ENCODE measurements around the gene CASTOR2.
"Not testable (repeated sequence)": the region's sequence is repeated elsewhere in the genome, so short reads cannot be mapped to it uniquely, and the experiment has no call there.

CASTOR2 gene

DNA sequence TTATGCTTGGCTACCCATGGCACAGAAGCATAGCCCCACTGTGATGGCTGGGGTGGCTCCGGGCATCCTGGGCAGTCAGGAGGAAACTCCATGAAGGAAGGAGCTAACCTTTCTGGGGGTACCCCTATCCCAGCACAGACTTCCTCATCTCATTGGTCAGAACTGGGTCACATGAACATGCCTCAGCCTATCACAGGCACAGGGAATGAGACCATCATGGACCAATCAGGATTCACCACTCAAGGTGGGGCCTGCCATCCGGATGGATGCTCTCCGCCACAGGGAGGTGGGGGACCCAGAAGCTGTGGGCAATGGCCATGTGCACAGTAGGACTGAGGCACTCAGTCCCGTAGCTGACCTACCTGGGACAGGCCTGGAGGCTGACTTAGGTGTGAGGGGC is 6.9 kb downstream of the CASTOR2 start:
- H3K27me3 Mint-ChIP-seq, H3K27ac Mint-ChIP-seq, H3K36me3 Mint-ChIP-seq, H3K4me3 Mint-ChIP-seq, DNase-seq, H3K9me3 Mint-ChIP-seq, H3K4me1 Mint-ChIP-seq, CTCF ChIA-PET: not testable (repeated sequence)

DNA sequence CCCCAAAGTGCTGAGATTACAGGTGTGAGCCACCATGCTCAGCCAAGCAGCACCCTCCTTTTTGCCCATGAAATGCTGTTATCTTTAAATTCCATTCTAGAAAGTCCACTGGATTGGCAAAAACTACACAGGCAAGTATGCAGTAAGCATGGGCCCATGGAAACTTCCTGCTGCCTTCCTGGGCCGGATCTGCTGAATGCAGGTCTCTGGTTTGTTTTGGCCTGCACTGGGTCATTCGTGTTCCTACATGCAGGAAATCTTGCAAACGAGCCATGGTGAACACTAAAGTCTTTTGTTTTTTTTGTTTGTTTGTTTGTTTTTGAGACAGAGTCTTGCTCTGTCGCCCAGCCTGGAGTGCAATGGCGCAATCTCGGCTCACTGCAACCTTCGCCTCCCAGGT is 7.9 kb downstream of the CASTOR2 start:
- H3K9me3 Mint-ChIP-seq, H3K27me3 Mint-ChIP-seq, H3K4me1 Mint-ChIP-seq, H3K4me3 Mint-ChIP-seq, DNase-seq, H3K36me3 Mint-ChIP-seq, CTCF ChIA-PET, H3K27ac Mint-ChIP-seq: not testable (repeated sequence)

GRCh38 chr7:74975959-74976358 is 11.5 kb downstream of the CASTOR2 start:
- DNase-seq, CTCF ChIA-PET, H3K36me3 Mint-ChIP-seq, H3K9me3 Mint-ChIP-seq, H3K27ac Mint-ChIP-seq, H3K27me3 Mint-ChIP-seq, H3K4me1 Mint-ChIP-seq, H3K4me3 Mint-ChIP-seq: not testable (repeated sequence)

DNA sequence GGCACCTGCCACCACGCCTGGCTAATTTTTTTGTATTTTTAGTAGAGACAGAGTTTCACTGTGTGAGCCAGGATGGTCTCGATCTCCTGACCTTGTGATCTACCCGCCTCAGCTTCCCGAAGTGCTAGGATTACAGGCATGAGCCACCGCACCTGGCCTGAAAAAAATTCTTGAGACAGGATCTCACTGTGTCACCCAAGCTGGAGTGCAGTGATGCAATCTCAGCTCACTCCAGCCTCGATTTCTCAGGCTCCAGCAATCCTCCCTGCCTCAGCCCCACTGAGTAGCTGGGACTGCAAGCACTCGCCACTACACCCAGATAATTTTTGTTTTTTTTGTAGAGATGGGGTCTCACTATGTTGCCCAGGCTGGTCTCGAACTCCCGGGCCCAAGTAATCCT is 13.0 kb downstream of the CASTOR2 start:
- H3K27ac Mint-ChIP-seq, H3K27me3 Mint-ChIP-seq, H3K36me3 Mint-ChIP-seq, DNase-seq, H3K4me3 Mint-ChIP-seq, H3K9me3 Mint-ChIP-seq, H3K4me1 Mint-ChIP-seq, CTCF ChIA-PET: not testable (repeated sequence)

GRCh38 chr7:74988436-74988835 is 23.9 kb downstream of the CASTOR2 start:
- CTCF ChIA-PET, H3K4me3 Mint-ChIP-seq: not testable (repeated sequence)

GRCh38 chr7:74993121-74993520 is 28.6 kb downstream of the CASTOR2 start:
- Mint-ChIP-seq H3K36me3 (no peaks in the 10 kb centered on the region), H3K9me3 (no peaks in the 10 kb centered on the region), H3K27me3 (no peaks in the 10 kb centered on the region)

More at GRCh38 chr7:74988436-74988835, 23.9 kb downstream of the CASTOR2 start:
- not testable (repeated sequence) for H3K27ac Mint-ChIP-seq, H3K27me3 Mint-ChIP-seq, H3K9me3 Mint-ChIP-seq, DNase-seq, H3K36me3 Mint-ChIP-seq, H3K4me1 Mint-ChIP-seq

GRCh38 chr7:74994869-74995543 is 30.5 kb downstream of the CASTOR2 start:
- CTCF ChIA-PET, H3K27me3 Mint-ChIP-seq, H3K4me3 Mint-ChIP-seq, H3K4me1 Mint-ChIP-seq, DNase-seq, H3K27ac Mint-ChIP-seq, H3K9me3 Mint-ChIP-seq, H3K36me3 Mint-ChIP-seq: not testable (repeated sequence)

More at GRCh38 chr7:74993121-74993520, 28.6 kb downstream of the CASTOR2 start:
- H3K27ac Mint-ChIP-seq: no peak overlapping the region
- H3K4me1 Mint-ChIP-seq: peaks cover 3% of the 10 kb centered on the region
- DNase-seq: no peak
- no peak overlapping the region for H3K4me3 Mint-ChIP-seq
- CTCF ChIA-PET: no interaction called here

DNA sequence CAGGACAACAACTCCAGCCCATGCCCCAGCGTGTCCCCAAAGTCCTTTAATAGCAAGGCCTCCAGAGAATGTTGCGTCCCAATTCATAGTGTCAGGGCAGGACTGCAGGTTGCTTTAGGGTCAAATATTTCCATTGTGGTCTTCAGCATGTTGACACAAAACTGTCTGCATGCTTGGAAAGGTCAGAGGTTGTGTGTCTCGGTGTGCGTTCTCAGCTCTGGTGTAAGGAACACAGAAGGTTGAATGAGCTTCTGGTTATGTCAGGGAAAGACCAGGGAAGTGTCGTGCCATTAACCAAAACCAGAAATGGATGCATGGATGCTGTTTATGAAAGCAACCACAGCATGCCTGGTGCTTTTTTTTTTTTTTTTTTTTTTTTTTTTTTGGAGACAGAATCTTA is 31.9 kb downstream of the CASTOR2 start:
- H3K27ac Mint-ChIP-seq, H3K27me3 Mint-ChIP-seq, CTCF ChIA-PET, DNase-seq, H3K4me3 Mint-ChIP-seq, H3K36me3 Mint-ChIP-seq, H3K4me1 Mint-ChIP-seq, H3K9me3 Mint-ChIP-seq: not testable (repeated sequence)

GRCh38 chr7:74997811-74998210 is 33.3 kb downstream of the CASTOR2 start:
- H3K4me1 Mint-ChIP-seq, H3K27me3 Mint-ChIP-seq, DNase-seq, H3K4me3 Mint-ChIP-seq, CTCF ChIA-PET, H3K27ac Mint-ChIP-seq, H3K36me3 Mint-ChIP-seq, H3K9me3 Mint-ChIP-seq: not testable (repeated sequence)

DNA sequence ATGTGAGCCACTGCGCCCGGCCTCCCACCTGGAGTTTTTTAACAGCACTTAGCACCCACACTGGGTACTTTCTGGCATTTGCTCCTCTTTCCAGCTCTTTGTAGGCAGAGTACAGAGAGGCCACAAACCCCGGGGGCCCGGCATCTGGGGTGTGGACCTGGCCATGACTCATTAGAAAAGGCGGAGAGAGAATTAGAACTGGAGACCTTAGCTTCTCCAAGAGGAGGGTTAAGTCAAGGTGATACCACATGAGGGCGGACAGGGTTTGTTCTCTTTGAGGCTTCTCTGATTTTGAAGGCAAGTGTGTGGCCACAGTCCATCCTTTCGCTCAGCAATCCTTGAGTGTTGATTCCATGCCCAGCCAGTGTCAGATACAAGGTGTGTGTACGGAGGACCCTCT is 36.9 kb downstream of the CASTOR2 start:
- H3K4me3 Mint-ChIP-seq, CTCF ChIA-PET, H3K27ac Mint-ChIP-seq: not testable (repeated sequence)

GRCh38 chr7:75010036-75010435 is 45.5 kb downstream of the CASTOR2 start:
- no peak for DNase-seq
- Mint-ChIP-seq H3K4me3 (no peak overlapping the region), H3K36me3 (no peaks in the 10 kb centered on the region), H3K9me3 (no peaks in the 10 kb centered on the region), H3K27me3 (no peaks in the 10 kb centered on the region), H3K27ac (no peak overlapping the region), H3K4me1 (no peaks in the 10 kb centered on the region)
- CTCF ChIA-PET: no interaction called here

More for the DNA sequence above, 36.9 kb downstream of the CASTOR2 start:
- not testable (repeated sequence) for DNase-seq, H3K27me3 Mint-ChIP-seq, H3K4me1 Mint-ChIP-seq, H3K9me3 Mint-ChIP-seq, H3K36me3 Mint-ChIP-seq

DNA sequence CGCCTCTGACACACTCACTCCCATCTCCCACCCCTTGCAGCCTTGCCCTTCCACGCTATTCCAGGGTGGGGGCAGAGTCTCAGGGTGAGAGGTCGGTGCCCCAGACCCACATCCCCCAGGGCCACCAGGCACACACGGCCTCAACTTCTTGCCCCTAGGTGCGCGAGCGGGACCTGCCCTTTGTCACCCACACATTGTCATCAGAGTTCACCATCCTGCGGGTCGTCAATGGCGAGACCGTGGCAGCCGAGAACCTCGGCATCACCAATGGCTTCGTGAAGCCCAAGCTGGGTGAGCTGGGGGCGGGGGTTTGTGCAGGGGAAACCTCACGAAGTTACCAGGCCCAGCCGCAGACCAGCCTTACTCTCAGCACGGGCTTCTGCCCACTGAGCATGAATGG is 53.3 kb downstream of the CASTOR2 start:
- no peaks in the 10 kb centered on the region for H3K9me3 Mint-ChIP-seq
- no peak for DNase-seq
- no peaks in the 10 kb centered on the region for H3K4me1 Mint-ChIP-seq
- no peak overlapping the region for H3K4me3 Mint-ChIP-seq
- no peaks in the 10 kb centered on the region for H3K27me3 Mint-ChIP-seq
- H3K36me3 Mint-ChIP-seq: no peaks in the 10 kb centered on the region
- no peak overlapping the region for H3K27ac Mint-ChIP-seq
- CTCF ChIA-PET: no interaction called here

DNA sequence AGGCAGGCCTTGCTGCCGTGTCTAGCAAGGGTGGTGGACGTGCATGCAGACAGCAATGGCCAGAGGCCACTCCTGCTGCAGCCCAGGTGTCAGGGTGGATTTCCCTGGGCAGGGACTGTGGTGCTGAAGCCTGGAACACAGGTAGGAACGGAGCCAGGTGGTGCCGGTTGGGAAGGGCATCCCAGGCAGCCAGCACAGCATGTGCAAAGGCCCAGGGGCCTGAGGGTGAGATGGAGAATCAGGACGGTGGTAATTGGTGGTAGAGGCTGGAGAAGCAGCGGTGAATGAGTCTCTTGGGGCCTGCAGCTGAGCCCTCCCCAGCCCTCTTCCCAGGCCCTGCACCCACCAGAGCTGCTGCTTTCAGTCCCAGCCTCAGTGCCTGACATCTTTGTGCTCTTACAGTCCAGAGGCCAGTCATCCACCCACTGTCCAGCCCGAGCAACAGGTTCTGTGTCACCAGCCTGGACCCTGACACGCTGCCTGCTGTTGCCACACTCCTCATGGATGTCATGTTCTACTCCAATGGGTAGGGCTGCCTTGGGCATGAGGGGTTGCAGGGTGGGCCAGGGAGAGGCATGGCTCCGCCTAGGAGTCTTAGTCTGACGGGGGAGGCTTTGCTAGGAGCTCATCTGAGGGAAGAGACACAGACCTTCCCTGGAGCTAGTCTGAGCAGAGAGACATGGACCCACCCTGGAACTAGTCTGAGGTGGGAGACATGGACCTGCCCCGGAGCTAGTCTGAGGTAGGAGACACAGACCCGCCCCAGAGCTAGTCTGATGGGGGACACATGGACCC is 54.3 kb downstream of the CASTOR2 start:
- H3K4me1 Mint-ChIP-seq: no peaks in the 10 kb centered on the region
- no peak for DNase-seq
- H3K4me3 Mint-ChIP-seq: no peak overlapping the region
- CTCF ChIA-PET: no interaction called here
- H3K9me3 Mint-ChIP-seq: no peaks in the 10 kb centered on the region
- no peaks in the 10 kb centered on the region for H3K27me3 Mint-ChIP-seq
- no peak overlapping the region for H3K27ac Mint-ChIP-seq
- no peaks in the 10 kb centered on the region for H3K36me3 Mint-ChIP-seq

DNA sequence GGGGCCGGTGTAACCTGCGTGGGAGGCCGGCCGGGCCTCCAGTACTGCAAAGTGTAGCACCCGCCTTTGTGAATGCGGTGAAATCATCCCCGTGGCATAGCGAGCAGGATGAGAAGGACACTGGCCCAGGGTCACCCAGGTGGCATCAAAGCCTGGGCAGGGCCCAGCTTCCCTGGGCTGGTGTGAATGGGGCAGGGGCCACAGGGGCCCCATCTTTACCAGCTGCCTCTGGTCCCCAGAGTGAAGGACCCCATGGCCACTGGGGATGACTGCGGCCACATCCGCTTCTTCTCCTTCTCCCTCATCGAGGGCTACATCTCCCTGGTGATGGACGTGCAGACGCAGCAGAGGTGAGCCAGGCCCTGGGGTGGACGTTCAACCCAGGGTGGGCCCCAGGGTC is 55.3 kb downstream of the CASTOR2 start:
- no peak for DNase-seq
- no peaks in the 10 kb centered on the region for H3K9me3 Mint-ChIP-seq

GRCh38 chr7:75024922-75025321 is 60.4 kb downstream of the CASTOR2 start:
- Mint-ChIP-seq H3K27me3 (no peaks in the 10 kb centered on the region), H3K27ac (no peak overlapping the region)
- CTCF ChIA-PET: no interaction called here

More for the DNA sequence above, 55.3 kb downstream of the CASTOR2 start:
- H3K4me3 Mint-ChIP-seq: no peak overlapping the region
- no peaks in the 10 kb centered on the region for H3K27me3 Mint-ChIP-seq
- no peaks in the 10 kb centered on the region for H3K4me1 Mint-ChIP-seq
- no peaks in the 10 kb centered on the region for H3K36me3 Mint-ChIP-seq
- CTCF ChIA-PET: no interaction called here
- no peak overlapping the region for H3K27ac Mint-ChIP-seq

More at GRCh38 chr7:75024922-75025321, 60.4 kb downstream of the CASTOR2 start:
- Mint-ChIP-seq H3K4me3 (no peak overlapping the region), H3K4me1 (no peaks in the 10 kb centered on the region), H3K9me3 (no peaks in the 10 kb centered on the region), H3K36me3 (no peaks in the 10 kb centered on the region)
- no peak for DNase-seq

All from activated naive CD4-positive, alpha-beta T cell treated with anti-CD3 and anti-CD28 coated beads, Interleukin-2, amount 10 ng/mL, durations not matched to agents 7 days and 5 days (primary cell).